ENCODE results near the gene TAS2R39.

DNA sequence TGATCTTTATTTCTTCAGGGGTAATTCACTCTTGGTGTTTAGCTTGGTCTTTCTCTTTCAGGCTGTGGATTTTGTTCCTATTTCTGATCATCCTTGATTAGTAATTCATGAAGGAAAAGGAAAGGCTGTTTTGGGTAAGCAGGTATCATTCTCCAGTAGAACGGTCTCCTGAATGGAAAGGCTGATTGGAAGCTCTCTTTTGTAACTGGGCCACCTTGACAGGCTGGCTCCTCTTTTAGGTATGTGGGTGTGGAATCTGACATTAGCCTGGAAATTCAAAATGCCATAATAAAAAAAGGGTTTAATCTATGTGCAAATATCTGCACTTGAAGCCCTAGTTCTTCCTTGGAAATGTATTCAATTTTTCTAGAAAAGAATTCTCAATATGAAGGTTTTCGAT lies 18.9 kb downstream of the TAS2R39 start:
- TF ChIP-seq, protein P1, sequence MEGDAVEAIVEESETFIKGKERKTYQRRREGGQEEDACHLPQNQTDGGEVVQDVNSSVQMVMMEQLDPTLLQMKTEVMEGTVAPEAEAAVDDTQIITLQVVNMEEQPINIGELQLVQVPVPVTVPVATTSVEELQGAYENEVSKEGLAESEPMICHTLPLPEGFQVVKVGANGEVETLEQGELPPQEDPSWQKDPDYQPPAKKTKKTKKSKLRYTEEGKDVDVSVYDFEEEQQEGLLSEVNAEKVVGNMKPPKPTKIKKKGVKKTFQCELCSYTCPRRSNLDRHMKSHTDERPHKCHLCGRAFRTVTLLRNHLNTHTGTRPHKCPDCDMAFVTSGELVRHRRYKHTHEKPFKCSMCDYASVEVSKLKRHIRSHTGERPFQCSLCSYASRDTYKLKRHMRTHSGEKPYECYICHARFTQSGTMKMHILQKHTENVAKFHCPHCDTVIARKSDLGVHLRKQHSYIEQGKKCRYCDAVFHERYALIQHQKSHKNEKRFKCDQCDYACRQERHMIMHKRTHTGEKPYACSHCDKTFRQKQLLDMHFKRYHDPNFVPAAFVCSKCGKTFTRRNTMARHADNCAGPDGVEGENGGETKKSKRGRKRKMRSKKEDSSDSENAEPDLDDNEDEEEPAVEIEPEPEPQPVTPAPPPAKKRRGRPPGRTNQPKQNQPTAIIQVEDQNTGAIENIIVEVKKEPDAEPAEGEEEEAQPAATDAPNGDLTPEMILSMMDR (IDR thresholded peaks at IDR 0.05 in 8 of 11, conservative IDR thresholded peaks at IDR 0.05 in 3 of 11): no peak
- TF ChIP-seq POLR2AphosphoS5 (IDR thresholded peaks at IDR 0.05) (no peak), POLR2A (IDR thresholded peaks at IDR 0.05) (no peak)
